HUES64 (cell line): Measurements from ENCODE around the gene GPATCH8.
A peak's percentile ranks its signal among the peaks of the same experiment; 100 is the strongest.
"Not testable (repeated sequence)": the region's sequence is repeated elsewhere in the genome, so short reads cannot be mapped to it uniquely, and the experiment has no call there.

Experiments
- H3K27ac ChIP-seq: 2 replicates; pipeline ENCODE4 v1.7.0; 2013; ENCODE audit warnings: low read depth, low read length, inconsistent platforms
- H3K27me3 ChIP-seq: 2 replicates; pipeline ENCODE4 v1.6.1; 2013; ENCODE audit warnings: mild to moderate bottlenecking, low read length; ENCODE audit not compliant: insufficient read depth
- H3K36me3 ChIP-seq: 2 replicates; pipeline ENCODE4 v1.6.1; 2013; ENCODE audit warnings: mild to moderate bottlenecking, low read length; ENCODE audit not compliant: insufficient read depth
- H3K4me1 ChIP-seq: 2 replicates; pipeline ENCODE4 v1.6.1; 2013; ENCODE audit warnings: mild to moderate bottlenecking, low read length, moderate library complexity; ENCODE audit not compliant: insufficient read depth
- H3K4me3 ChIP-seq: 2 replicates; pipeline ENCODE4 v1.5.1; 2013; ENCODE audit warnings: mild to moderate bottlenecking, low read length, moderate library complexity
- H3K9ac ChIP-seq: 2 replicates; pipeline ENCODE4 v1.6.1; 2013; ENCODE audit warnings: mild to moderate bottlenecking, low read depth, low read length
- H3K9me3 ChIP-seq: 2 replicates; pipeline ENCODE4 v1.6.1; 2013; ENCODE audit warnings: low read depth, low read length; ENCODE audit not compliant: insufficient read depth
- WGBS: fragments of 150-250, 120-280 bp; methylation state at CpG from one replicate; pipeline ENCODE4 v1.1.7; 2013; ENCODE audit warnings: missing lambda C conversion rate; 5-methylcytosine and 5-hydroxymethylcytosine counted together

GPATCH8 gene

GRCh38 chr17:44368391-44369243 is 134.6 kb downstream of the GPATCH8 start:
- H3K4me3 ChIP-seq, H3K36me3 ChIP-seq, H3K4me1 ChIP-seq, H3K9me3 ChIP-seq, H3K27ac ChIP-seq, H3K9ac ChIP-seq: not testable (repeated sequence)
- 92% methylated on average over 42 of the region's 42 CpGs for WGBS
- H3K27me3 ChIP-seq: peaks cover 16% of the 10 kb centered on the region

DNA sequence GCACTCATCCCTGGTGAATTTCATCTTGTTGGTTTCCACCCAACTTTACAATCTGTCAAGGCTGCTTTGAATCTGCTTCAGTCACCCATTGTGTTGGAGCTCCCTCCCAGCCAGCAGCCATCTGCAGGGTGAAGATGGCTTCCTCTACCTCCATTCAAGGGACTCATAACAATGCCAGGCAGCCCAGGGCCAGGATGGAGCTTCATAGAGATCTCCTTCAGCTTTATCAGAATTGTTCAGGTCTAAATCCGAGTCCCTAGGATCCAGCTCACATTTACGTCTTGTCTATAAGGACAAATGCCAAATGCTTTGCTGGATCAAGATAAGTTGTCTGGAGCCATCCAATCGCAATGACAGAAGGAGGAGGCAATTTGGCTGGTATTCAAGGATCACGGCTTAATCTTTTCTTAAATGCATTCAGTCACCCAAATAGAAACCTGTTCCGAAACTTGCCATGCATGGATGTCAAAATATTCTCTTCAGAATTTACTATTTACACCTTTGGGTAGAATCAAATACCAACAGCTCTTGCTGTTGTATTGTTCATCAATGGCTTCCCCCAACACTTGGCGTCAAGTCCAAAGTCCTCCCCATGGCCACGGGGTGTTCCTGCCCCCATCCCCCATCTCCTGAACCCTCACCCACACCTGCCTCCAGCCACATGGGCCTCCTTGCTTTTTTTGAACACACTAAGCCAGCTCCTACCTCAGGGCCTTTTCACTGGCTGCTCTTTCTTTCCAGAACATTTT is 135.8 kb downstream of the GPATCH8 start:
- no peak overlapping the region for H3K27ac ChIP-seq
- no peaks in the 10 kb centered on the region for H3K36me3 ChIP-seq
- H3K9me3 ChIP-seq: no peaks in the 10 kb centered on the region
- peaks cover 4% of the 10 kb centered on the region; the same call in 1 of the 2 replicates for H3K4me1 ChIP-seq
- WGBS: 90% methylated on average over 7 of the region's 7 CpGs
- peaks cover 16% of the 10 kb centered on the region for H3K27me3 ChIP-seq
- no peak overlapping the region for H3K9ac ChIP-seq
- no peak overlapping the region for H3K4me3 ChIP-seq

- 90% methylated on average over 5 of the region's 5 CpGs for WGBS
- Histone ChIP-seq H3K4me1 (peaks cover 24% of the 10 kb centered on the region), H3K27me3 (peaks cover 16% of the 10 kb centered on the region)
- not testable (repeated sequence) for H3K9me3 ChIP-seq, H3K4me3 ChIP-seq, H3K27ac ChIP-seq, H3K9ac ChIP-seq, H3K36me3 ChIP-seq
Observed at GRCh38 chr17:44365051-44365450, 138.2 kb downstream of the GPATCH8 start.

GRCh38 chr17:44363613-44364159 is 139.5 kb downstream of the GPATCH8 start, which contains the start of gene FAM171A2:
Gene FAM171A2, minus strand, starts transcription at chr17:44363853. Its CDS starts 139 bp downstream, at chr17:44363714.
- Histone ChIP-seq H3K4me1 (peaks cover 24% of the 10 kb centered on the region), H3K4me3 (peak within 1 kb of the TSS; percentile 88), H3K9ac (peak within 1 kb of the TSS; percentile 89), H3K36me3 (peaks cover 4% of the 10 kb centered on the region; the same call in 1 of the 2 replicates), H3K27me3 (peaks cover 16% of the 10 kb centered on the region), H3K9me3 (no peaks in the 10 kb centered on the region), H3K27ac (peak within 1 kb of the TSS; percentile 58; the same call in 1 of the 2 replicates)
- 1% methylated on average over 63 of the region's 63 CpGs for WGBS

DNA sequence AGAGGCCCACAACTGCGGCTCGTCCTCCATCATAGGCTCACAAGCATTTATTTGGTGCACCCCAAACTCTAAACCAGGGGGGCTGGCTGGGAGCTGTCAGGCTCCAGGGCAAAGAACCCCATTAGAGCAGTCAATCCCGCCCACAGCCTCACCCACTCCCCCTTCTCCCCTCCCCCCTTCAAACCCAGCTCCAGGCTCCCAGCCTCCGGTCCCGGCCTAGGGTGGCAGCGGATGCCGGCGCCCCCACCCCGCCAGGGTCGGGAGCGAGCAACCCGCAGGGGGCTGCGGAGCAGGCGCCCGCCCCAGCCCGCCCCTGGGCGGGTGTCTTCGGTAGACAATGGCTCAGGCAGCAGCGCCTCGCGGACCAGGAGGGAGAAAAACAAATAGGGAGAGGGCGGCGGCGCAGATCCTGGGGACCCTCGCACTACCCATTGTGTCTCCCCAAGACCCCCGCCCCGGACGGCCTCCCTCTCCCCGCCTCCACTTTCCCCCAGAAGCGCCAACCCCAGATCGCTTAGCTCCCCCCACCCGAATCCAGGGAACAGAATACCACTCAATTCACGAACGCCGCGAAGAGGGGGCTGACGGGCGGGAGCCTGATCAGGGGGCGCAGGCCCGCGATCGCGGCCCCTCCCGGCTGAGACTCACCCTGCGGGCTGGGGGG is 140.1 kb downstream of the GPATCH8 start:
- WGBS: 1% methylated on average over 45 of the region's 45 CpGs
- peaks cover 16% of the 10 kb centered on the region for H3K27me3 ChIP-seq
- H3K4me1 ChIP-seq: peaks cover 24% of the 10 kb centered on the region
- peaks cover 4% of the 10 kb centered on the region; the same call in 1 of the 2 replicates for H3K36me3 ChIP-seq
- H3K27ac ChIP-seq: peak overlapping the region; percentile 58; the same call in 1 of the 2 replicates
- peak overlapping the region; percentile 88 for H3K4me3 ChIP-seq
- H3K9me3 ChIP-seq: no peaks in the 10 kb centered on the region
- peak overlapping the region; percentile 89 for H3K9ac ChIP-seq

DNA sequence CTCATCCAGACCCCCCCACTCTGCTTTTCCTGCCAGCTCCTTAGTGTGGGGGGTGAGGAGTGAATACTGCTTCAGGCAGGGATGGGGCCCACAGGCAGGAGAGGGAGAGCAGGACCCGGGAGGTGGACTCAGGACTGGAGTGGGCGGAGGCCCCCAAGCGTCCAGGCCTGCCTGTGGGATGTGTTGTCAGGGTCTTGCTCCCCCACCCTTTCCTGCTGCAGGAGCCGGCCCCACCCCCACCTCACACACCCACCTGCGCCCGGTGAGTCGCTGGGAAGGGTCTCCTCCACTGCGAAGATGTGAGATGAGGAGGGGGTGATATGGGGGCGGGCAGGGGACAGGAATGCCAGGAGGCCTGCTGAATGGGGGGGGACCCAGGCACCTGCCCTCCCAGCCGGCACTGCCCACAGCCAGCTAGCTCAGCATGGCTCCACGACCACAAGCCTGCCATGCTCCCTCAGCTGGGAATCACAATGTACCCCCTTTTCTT is 140.7 kb downstream of the GPATCH8 start:
- Histone ChIP-seq H3K36me3 (peaks cover 4% of the 10 kb centered on the region; the same call in 1 of the 2 replicates), H3K4me3 (peak overlapping the region; percentile 88), H3K27me3 (peaks cover 16% of the 10 kb centered on the region), H3K9me3 (no peaks in the 10 kb centered on the region), H3K4me1 (peaks cover 24% of the 10 kb centered on the region), H3K27ac (no peak overlapping the region), H3K9ac (no peak overlapping the region)
- WGBS: 6% methylated on average over 6 of the region's 11 CpGs

GRCh38 chr17:44361292-44362260 is 141.6 kb downstream of the GPATCH8 start:
- H3K36me3 ChIP-seq: peaks cover 4% of the 10 kb centered on the region; the same call in 1 of the 2 replicates
- 65% methylated on average over 9 of the region's 11 CpGs for WGBS
- H3K27ac ChIP-seq: no peak overlapping the region
- peaks cover 16% of the 10 kb centered on the region for H3K27me3 ChIP-seq
- H3K4me3 ChIP-seq: peak overlapping the region; percentile 88; the same call in 1 of the 2 replicates
- H3K9ac ChIP-seq: no peak overlapping the region
- no peaks in the 10 kb centered on the region for H3K9me3 ChIP-seq
- H3K4me1 ChIP-seq: peaks cover 24% of the 10 kb centered on the region

- Histone ChIP-seq H3K36me3 (peaks cover 6% of the 10 kb centered on the region; the same call in 1 of the 2 replicates), H3K27ac (no peak overlapping the region), H3K27me3 (peaks cover 13% of the 10 kb centered on the region), H3K9me3 (no peaks in the 10 kb centered on the region), H3K4me1 (peaks cover 24% of the 10 kb centered on the region), H3K4me3 (peak overlapping the region; percentile 1; the same call in 1 of the 2 replicates), H3K9ac (no peak overlapping the region)
- WGBS: 61% methylated on average over 5 of the region's 5 CpGs
Observed at GRCh38 chr17:44360826-44361225, 142.4 kb downstream of the GPATCH8 start.

GRCh38 chr17:44360144-44360533 is 143.1 kb downstream of the GPATCH8 start:
- Histone ChIP-seq H3K27me3 (peaks cover 9% of the 10 kb centered on the region), H3K9ac (no peak overlapping the region), H3K4me1 (peaks cover 24% of the 10 kb centered on the region), H3K4me3 (no peak overlapping the region), H3K27ac (no peak overlapping the region), H3K9me3 (no peaks in the 10 kb centered on the region), H3K36me3 (peaks cover 6% of the 10 kb centered on the region; the same call in 1 of the 2 replicates)
- WGBS: 94% methylated on average over 6 of the region's 6 CpGs
